Lower leg skin (tissue), 3 donors: ENCODE results near the gene CD82.

Experiments used
- POLR2A ChIP-seq, 2 donors: fragments of 450-650 bp; IDR thresholded peaks; one replicate each; pipeline ENCODE4 v1.6.1; 2016 to 2017; ENCODE audit warnings: antibody characterized with exemption in 2 of 2, mild to moderate bottlenecking in 1 of 2, moderate library complexity in 1 of 2
- TF ChIP-seq, protein P1 (sequence below), 3 donors: fragments of 450-650 bp; IDR thresholded peaks; one replicate each; pipeline ENCODE4 v1.5.1; 2016; ENCODE audit warnings: antibody characterized with exemption in 3 of 3, mild to moderate bottlenecking in 3 of 3, moderate library complexity in 2 of 3

DNA sequence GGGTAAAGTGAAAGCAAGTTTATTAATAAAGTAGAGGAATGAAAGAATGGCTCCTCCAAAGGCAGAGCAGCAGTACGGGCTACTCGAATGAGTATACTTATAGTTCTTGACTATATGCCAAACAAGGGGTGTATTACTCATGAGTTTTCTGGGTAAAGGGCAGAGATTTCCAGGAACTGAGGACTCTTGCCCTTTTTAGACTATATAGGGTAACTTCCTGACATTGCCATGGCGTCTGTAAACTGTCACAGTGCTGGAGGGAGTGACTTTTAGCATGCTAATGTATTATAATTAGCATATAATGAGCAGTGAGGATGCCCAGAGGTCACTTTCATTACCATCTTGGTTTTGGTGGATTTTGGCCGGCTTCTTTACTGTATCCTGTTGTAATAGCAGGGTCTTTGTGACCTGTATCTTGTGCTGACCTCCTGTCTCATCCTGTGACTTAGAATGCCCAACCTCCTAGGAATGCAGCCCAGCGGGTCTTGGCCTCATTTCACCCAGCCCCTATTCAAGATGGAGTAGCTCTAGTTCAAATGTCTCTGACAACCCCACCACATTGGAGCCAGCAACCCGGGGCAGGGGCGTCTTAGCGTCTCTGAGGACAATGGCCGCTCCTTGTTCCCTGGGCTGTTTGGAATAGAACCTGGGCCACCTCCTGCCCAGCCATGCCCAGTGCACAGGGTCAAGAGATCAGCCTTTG is 34.9 kb upstream of the CD82 start:
- TF ChIP-seq, protein P1, sequence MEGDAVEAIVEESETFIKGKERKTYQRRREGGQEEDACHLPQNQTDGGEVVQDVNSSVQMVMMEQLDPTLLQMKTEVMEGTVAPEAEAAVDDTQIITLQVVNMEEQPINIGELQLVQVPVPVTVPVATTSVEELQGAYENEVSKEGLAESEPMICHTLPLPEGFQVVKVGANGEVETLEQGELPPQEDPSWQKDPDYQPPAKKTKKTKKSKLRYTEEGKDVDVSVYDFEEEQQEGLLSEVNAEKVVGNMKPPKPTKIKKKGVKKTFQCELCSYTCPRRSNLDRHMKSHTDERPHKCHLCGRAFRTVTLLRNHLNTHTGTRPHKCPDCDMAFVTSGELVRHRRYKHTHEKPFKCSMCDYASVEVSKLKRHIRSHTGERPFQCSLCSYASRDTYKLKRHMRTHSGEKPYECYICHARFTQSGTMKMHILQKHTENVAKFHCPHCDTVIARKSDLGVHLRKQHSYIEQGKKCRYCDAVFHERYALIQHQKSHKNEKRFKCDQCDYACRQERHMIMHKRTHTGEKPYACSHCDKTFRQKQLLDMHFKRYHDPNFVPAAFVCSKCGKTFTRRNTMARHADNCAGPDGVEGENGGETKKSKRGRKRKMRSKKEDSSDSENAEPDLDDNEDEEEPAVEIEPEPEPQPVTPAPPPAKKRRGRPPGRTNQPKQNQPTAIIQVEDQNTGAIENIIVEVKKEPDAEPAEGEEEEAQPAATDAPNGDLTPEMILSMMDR (IDR thresholded peaks at IDR 0.05) = no peak
- TF ChIP-seq POLR2A (IDR thresholded peaks at IDR 0.05) = no peak
